OCI-LY7 (cell line): ENCODE data around the gene MUC22.
"Not testable (repeated sequence)": the region's sequence is repeated elsewhere in the genome, so short reads cannot be mapped to it uniquely, and the experiment has no call there.

Source experiments
- EZH2phosphoT487 ChIP-seq: fragments of 200-600 bp; sonication (generic); IDR thresholded peaks from 2 replicates; pipeline ENCODE4 v1.6.1; 2018; ENCODE audit warnings: low read depth, borderline replicate concordance, mild to moderate bottlenecking, mixed run types, antibody characterized with exemption, low read length, moderate library complexity, mixed read lengths
- TF ChIP-seq, protein P1 (sequence below): fragments of 200-600 bp; sonication (generic); conservative IDR thresholded peaks from 2 replicates; pipeline ENCODE4 v1.5.1; 2014; ENCODE audit warnings: mild to moderate bottlenecking, antibody characterized with exemption, low read length, moderate library complexity, mixed read lengths

DNA sequence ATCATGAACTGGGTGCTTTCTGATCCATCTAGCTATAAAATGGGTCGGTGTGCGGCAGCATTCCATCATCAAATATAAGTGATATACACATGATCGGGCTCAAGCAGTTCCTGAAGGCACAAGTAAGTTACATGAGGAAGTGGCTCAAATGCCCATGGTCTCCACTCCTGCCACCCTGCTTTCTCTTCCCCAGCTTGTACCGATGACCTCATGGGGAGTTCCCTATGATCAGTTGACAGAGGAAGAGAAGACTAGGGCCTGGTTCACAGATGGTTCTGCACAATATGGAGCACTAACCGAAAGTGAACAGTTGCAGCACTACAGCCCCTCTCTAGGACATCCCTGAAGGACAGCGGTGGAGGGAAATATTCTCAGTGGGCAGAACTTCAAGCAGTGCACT, 41.1 kb upstream of the MUC22 start:
- TF ChIP-seq, protein P1, sequence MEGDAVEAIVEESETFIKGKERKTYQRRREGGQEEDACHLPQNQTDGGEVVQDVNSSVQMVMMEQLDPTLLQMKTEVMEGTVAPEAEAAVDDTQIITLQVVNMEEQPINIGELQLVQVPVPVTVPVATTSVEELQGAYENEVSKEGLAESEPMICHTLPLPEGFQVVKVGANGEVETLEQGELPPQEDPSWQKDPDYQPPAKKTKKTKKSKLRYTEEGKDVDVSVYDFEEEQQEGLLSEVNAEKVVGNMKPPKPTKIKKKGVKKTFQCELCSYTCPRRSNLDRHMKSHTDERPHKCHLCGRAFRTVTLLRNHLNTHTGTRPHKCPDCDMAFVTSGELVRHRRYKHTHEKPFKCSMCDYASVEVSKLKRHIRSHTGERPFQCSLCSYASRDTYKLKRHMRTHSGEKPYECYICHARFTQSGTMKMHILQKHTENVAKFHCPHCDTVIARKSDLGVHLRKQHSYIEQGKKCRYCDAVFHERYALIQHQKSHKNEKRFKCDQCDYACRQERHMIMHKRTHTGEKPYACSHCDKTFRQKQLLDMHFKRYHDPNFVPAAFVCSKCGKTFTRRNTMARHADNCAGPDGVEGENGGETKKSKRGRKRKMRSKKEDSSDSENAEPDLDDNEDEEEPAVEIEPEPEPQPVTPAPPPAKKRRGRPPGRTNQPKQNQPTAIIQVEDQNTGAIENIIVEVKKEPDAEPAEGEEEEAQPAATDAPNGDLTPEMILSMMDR: not testable (repeated sequence)
- not testable (repeated sequence) for TF ChIP-seq EZH2phosphoT487
